NCI-H1105 treated with DMSO at 0.1 percent for 48 hours (cell line): ENCODE measurements around the gene KSR2.
"Not testable (repeated sequence)": the region's sequence is repeated elsewhere in the genome, so short reads cannot be mapped to it uniquely, and the experiment has no call there.

Experiments
- DNase-seq: peaks from one replicate; lab custom pipeline; 2025; lab: John Stamatoyannopoulos, UW

KSR2 gene

GRCh38 chr12:117968826-117969659, at the start of gene KSR2:
Gene KSR2 (minus strand): TSS chr12:117968990. CDS start chr12:117968255, 735 bp downstream.
- peak; percentile 98 for DNase-seq

GRCh38 chr12:118017926-118018325, 49.1 kb upstream of the KSR2 start:
- DNase-seq: no peak

DNA sequence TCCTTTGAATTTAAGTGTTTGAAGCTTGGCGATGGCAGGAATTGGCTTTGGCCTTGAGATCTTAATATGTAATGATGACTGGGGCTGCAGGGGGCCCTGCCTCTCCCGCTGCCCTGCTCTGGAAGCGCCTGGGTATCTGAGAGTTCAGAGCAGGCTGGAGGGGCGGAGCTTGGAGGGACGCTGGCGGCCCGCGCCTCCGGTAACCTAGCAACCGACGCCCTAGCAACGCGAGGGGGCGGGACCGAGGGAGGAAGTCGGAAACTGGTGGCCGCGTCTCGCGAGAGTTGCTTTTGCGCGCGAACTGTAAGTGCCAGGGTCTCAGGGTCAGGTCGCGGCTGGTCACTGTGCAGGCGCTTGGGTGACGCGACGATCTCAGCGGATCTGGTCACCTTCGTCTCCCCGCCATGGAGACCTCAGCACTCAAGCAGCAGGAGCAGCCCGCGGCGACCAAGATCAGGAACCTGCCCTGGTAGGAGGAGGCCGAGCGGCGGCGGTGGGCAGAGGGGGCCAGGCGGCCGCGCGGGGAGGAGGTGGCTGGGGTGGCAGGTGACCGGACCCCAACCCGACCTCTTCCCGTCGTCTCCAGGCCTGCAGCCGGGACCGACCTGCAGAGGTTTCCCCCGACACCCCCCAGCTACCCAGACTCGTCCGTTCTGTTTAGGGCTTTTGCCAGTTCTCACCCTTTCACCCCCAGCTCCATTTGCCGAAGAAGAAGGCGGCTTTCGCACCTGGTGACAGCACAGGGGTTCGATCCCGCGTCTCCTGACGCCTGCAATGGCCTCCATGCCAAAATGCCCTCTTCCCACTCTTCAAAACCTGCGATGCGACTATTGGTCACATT, 47.9 kb upstream of the KSR2 start, which contains the start of gene RFC5:
Gene RFC5 (plus strand): TSS at position 280 of the 841 bp plus-strand sequence. CDS start 125 bp downstream, at position 405.
- DNase-seq: peak; percentile 98

DNA sequence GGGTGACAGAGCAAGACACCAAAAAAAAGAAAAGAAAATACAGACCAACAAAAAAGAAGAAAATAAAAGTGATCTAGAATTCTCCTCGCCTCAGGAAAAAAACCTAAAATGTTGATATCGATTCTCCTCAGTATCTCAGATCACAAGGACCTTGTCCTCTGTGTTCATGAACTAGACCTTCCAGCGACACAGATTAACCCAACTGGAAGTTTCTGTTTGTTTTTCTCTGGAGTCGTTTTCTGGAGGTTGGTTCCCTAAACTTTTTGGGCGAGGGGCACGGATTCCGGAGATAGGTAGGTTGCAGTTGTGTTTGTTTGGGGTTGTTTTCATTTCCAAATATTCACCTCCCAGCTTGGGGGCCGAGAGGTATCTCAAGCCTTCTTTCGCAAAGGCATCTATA, 47.2 kb upstream of the KSR2 start:
- DNase-seq: no peak

DNA sequence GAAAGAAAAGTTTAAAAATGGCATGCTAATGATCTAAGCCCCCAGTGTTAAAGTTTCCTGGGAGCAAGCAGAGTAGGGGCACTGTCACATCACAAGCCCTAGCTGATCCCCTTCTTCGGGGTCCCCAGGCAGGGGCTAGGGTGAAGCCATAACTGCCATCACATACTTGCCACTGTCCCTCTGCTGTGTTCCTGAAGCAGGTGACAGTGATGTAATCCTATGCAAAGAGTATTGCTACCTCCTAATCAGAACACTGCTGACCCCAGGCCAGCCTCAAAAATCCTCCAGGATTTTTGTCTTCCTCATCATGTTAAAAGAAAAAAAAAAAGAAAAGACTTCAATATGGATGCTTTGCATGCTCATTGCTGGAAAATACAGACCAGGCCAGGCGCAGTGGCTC, 46.5 kb upstream of the KSR2 start:
- DNase-seq: no peak

DNA sequence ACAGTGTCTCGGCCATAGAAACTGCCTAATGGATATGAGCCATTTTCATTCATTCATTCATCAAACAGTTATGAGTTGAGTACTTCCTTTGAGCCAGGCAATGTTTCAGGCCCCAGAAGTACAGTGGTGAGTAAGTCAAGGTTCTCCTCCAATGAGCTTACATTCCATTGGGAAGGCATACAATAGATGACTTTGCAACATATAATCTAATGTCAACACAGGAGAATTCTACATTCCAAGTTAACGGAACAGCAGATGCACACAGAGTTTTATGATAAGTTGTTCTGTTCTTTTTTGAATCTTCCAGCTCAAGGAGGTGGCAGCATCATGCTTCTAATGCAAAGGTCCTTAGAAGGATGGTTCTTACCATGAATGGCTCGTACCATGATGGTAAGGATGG, 44.5 kb upstream of the KSR2 start:
- DNase-seq: no peak

GRCh38 chr12:118011961-118012360, 43.2 kb upstream of the KSR2 start:
- DNase-seq: no peak

- DNase-seq: no peak
Measured at GRCh38 chr12:118011377-118011776, 42.6 kb upstream of the KSR2 start.

- no peak for DNase-seq
Measured at GRCh38 chr12:118010903-118011302, 42.1 kb upstream of the KSR2 start.

DNA sequence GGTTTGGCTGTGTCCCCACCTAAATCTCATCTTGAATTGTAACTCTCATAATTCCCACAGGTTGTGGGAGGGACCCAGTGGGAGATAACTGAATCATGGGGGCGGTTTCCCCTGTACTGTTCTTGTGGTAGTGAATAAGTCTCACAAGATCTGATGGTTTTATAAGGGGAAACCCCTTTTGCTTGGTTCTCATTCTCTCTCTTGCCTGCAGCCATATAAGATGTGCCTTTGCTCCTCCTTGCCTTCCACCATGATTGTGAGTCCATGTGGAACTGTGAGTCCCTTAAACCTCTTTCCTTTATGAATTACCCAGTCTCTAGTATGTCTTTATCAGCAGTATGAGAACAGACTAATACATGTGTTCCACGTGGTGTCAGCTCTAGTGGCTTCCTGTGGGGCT, 31.0 kb upstream of the KSR2 start:
- not testable (repeated sequence) for DNase-seq

GRCh38 chr12:117998719-117999118, 29.9 kb upstream of the KSR2 start:
- no peak for DNase-seq

DNA sequence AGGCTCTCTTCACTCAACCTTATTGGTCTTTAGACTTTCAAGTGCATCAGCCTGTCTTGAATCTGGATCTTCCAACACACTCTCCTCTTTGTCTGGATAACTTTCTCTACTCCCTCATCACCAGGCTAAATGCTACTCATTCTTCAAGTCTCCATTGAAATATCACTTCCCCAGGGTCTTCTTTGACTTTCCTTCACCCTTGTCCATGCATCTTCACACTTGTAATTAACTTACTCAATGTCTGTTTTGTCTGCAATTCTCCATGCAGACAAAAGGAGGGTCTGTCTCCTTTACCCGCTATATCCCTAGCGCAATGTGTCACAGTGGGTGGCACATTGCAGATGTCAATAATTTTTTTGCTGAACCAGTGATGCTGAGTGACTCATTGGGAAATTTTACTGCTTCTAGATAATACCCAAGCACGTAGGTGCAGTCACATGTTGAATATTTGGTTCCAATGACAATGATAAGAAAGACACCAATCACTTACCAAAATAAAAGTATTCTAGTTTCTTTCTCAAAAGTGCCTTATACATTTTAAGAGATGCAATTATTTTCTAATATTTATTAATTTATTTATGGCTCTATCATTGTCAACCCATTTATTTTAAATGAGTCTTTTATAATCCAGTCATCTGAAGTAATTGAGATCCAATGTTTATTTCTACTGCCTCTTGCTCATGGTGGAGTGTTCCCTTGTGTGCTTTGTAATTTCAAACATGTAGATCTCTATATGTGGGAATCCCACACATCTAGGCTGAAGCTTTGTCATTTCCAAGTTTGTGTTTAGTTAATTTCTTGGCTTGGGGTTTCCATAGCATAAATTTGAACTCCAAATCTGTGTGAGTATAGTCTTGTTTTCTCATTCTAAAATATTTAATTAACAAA, 26.0 kb upstream of the KSR2 start:
- no peak for DNase-seq

DNA sequence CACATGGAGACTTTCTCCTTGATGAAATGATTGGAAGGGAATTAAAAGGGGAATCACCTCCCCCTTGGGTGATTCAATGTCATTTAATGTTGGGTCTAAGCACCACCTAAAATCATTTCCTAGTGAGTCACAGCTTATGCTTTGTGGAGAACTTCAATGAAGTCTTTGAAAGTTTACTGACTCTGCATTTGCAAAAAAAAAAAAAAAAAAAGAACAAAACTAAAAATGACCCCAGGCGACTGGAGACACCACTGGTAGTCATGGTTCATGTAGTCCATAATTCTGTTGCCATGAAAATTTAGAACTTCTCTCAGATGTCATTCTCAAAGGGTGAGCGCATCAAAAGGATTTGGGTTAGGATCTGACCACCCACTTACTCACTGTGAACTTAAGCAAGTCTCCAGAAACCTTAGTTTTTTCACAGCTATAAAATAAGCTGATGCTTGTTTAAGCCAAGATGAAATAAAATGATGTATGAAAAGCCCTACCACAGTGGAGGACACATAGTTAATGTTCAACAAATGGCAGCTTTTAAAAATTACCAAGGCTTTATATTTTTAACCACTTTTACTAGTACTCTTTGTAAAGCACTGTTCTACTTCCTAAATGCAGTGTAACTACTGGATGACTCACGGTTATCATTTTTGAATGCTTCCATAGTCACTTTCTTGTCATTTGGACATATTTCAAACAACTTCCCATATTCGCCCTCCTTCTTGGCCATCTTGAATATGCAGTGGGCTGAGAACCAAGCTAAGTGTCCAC, 18.1 kb upstream of the KSR2 start:
- DNase-seq: no peak

DNA sequence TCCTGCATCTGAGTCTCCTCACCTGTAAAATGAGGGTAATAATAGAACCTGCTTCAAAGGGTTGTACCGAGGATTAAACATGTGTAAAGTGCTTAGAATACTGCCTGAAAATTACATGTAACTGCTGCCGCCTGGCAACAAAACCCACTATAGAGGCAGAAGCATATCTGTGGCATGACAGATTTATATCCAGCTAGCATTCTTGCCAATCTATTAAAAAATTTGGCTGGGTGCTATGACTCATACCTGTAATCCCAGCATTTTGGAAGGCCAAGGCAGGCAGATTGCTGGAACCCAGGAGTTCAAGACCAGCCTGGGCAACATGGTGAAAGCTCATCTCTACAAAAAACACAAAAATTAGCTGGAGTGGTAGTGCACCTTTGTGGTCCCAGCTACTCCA, 16.4 kb upstream of the KSR2 start:
- no peak for DNase-seq

DNA sequence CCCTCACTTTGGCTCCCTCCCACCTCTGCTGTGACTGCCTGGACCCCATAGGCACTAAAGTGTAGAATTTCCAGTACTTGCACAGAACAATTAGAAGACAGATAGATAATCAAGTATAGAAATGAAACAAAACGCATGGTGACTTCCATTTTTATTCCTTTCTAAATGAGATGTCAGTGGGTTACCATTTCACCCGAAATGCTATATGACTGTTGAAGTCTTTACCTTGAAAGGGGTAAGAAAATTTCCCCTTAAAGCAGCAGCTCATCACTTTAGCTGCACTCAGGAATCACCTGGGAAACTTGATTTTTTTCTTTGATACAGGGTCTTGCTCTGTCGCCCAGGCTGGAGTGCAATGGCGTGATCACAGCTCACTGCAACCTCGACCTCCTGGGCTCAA, 12.5 kb upstream of the KSR2 start:
- DNase-seq: no peak

DNA sequence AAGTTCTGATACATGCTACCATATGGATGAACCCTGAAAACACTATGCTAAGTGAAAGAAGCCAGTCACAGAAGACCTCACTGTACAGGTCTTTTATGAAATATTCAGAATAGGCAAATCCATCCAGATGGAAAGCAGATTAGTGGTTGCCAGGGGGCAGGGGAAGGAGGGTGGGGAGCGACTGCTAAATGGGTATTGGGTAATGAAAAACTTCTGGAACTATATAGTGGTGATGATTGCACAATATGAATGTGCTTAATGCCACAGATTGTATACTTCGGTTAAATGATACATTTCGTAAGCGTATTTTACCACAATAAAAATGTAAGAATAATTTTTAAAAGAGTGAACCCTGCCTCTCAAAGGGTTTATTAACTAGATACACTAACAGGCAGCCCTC, 11.8 kb upstream of the KSR2 start:
- no peak for DNase-seq

- DNase-seq: no peak
Measured at GRCh38 chr12:117977373-117977772, 8.6 kb upstream of the KSR2 start.

- no peak for DNase-seq
Measured at GRCh38 chr12:117975006-117975405, 6.2 kb upstream of the KSR2 start.

DNA sequence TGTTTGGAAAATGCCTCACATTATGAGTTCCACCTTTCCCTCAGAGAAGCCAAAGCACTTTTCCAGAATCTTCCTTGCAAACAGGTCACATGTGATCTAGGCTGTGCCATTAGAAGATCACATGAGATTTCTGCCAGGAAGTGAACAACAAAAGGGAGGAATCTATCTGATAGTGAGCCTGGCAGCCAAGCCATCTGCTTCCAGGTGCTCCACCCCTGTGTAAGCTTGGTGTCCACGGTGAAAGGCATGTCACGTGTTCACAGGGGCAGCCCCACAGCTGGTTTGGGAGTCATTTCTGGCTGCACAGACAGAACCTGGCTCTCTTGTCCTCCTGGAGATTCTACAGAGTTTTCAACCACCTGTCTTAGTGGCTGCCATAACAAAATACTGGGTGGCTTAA, 3.5 kb upstream of the KSR2 start:
- DNase-seq: no peak

DNA sequence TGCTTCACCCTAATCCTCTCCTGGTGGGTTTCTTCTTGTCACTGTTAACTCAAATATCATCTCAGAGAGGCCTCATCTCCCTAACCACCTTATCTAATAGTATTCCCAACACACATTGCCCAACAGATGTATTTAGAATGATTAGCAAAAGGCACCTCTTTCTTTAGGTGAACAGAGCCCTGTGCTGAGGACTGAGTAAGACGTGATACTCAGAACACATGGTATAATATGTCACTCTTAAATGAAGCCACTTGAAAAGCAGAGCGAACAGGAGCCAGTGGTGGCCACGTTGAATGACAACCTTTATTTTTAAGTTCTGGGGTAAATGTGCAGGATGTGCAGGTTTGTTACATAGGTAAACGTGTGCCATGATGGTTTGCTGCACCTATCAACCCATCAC, 1.5 kb upstream of the KSR2 start:
- no peak for DNase-seq

DNA sequence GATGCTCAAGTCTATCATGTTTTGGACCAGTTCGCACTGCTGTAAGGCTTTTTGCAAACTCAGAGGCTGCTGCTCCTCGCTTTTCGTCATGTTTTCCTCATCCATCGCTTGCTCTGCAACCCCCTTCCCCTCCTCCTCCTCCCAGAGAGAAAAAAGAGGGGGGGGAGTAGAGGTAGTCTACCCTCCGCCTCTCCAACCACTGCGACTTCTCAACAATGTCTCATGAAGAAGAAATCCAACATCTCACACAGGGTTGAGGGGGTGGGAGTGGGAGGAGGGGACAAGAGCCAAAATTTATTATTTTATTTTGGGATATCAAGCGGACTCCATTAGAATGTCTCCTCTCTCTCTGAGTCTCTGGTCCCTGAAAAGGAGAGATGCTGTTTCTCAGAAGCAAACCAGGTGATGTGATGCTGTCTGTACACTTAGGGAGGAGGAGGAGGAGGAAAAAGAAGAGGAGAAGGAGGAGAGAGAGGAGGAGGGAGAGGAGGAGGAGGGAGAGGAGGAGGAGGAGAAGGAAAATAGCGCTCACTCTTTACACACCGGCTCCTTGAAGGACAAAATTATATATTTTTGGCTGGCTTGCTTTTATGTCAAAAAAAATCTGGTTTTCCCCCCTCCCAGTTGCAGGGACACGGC, 520 bp downstream of the KSR2 start:
- peak; percentile 42 for DNase-seq
